GM10847 (cell line): Measurements from ENCODE around the gene CACNB1.

Experiments
- POLR2A ChIP-seq: IDR thresholded peaks from 2 replicates; pipeline ENCODE4 v1.6.1; 2011; ENCODE audit not compliant: insufficient read length; ENCODE audit errors: extremely low read depth

The CACNB1 gene

DNA sequence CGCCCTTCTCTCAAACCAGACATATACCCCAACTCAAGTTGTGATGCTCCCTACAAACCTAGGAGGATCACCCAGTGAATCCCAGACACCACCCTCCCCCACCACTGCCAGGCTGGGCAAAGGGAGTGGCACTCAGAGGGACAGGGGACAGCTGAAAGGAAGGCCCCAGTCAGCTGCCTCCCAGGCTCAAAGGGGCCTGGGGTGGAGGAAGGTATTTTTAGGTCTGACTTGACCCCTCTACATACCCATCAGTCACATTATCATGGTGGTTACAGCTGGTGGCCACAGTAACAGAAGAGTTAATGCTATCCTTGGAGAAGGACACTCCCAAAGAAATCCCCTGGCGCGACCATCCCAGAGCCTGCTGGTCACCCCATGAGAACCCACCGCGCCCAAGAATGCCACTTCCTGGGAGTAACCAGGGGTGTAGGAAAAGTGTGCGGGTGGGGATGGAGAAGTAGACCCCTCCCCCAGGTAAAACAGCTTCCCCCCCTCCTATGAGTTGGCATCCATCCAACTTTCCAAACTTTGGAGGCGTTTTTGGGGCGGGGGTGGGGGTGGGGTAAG, 1.1 kb downstream of the CACNB1 start:
- TF ChIP-seq POLR2A: no peak

DNA sequence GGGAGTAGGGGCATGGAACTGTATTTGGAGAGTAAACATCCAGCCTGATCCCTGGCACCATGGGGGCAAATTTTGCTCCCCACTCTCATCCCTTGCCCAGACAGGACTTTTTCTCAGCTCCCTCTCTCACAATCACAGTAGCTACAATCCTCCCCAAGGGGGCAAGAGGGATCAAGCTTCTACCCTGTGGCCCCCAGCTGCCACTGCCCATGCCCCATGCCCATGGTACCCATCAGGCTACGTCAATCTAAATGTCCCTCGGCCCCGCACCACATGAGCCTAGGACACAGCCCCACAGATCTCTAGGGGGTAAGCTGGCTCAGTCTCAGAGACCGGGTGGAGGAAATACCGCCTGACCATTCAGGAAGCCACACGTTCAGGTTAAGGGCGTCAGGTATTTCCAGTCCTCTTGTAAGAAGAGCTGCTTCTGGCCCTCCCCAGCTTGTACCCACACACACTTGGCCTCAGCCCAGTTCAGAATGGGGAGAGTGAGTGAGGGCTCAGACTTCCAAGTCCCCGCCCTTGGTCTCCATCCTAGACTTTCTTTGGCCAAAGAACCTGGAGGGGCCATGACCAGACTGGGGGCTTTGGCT, 1.8 kb downstream of the CACNB1 start:
- TF ChIP-seq POLR2A: no peak

DNA sequence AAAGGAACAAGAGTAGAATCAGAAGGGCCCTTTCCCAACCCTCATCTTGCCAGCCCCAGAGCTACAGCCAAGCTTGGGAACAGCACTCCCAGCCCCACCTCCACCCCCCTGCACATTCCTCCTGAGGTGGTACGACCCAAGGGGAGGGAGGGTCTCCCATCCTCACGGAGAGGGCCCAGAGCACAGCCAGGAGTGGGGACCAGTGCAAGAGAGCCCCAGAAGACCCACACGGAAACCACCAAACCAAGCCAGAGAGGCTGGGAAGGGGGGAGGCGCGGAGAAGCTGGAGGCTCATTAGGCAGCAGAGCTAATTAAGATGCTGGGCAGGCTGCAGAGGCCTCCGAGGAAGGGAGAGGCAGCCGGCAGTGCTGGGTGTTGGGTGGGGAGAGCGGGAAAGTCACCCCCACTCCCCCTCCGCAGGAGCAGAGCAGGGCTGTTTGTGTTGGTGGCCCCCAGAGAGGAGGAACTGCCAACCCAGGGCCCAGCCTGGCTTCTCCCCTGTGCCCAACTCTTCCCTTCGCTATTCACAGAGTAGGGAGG, 2.4 kb downstream of the CACNB1 start:
- no peak for TF ChIP-seq POLR2A

DNA sequence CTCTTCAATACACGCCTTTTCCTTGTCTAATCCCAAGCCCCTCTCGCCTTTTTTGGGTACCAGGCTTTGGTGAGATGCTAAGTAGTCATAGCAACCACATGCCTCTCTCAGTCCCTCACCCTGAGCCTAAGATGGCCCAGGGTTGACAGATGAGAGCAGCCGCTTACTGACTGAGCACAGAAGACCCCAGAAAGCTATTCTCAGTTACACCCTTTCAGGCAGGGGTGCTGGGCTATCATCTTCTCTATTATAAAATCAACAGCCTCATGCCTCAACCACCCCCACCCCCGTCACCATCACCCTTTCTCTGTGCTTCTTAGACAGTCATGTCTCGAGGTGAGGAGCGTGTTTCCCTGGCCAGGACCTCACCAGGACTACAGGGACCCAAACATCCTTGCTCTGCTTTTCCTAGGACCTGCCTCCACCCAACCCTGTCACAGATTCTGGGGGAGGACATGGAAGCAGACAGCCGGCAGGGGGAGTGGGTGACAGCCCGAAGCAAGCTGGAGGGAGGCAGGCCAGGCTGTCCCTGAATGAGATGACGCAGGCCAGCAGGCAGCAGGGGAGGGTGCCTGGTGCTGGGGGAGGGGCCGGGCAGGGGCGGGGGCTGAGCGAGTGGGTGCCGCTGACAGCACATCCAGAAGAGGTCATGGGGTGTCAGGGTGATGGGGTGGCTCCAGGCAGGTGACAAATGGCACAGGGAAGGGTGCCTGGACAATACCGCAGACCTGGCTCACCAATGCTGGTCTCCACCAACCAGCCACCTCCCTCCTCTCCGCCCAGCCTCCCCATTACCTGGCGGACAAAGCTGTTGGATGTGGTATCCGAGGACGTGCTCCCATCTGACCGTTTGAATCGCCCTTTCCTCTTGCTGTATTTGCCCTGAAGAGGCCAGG, 3.1 kb downstream of the CACNB1 start:
- no peak for TF ChIP-seq POLR2A

DNA sequence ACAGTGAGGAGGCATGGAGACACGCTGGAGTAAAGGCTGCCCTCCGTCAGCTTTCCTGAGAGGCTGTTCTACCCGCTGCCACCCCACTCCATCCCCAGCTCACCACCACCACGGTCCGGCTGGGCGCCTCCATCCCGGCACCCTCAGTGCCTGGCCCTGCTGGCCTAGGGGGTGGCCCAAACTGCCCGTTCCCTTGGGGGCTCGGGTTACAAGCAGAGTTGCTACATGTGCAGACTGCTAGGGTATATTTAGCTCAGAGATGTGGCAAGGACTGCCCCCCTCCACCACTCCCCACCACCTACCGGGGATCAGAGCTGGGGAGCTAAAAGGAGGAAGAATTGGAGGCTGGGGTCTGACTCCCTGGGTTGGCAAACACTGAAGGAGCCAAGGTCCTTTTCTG, 4.1 kb downstream of the CACNB1 start:
- no peak for TF ChIP-seq POLR2A

DNA sequence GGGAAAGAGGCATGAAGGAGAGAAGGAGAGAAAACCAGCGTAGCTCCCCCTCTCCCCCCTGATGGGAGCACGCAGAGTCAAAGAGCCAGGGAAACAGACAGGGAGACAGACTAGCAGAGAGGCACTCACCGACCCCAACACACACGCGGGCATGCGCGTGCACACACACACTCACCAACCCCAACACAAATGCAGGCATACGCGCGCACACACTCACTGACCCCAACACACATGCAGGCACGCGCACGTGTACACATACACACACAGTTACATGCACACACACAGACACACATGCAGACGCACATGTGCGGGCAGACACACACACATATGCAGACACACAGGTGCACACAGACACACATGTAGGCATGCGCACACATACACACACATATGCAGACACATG, 4.6 kb downstream of the CACNB1 start:
- TF ChIP-seq POLR2A: no peak

DNA sequence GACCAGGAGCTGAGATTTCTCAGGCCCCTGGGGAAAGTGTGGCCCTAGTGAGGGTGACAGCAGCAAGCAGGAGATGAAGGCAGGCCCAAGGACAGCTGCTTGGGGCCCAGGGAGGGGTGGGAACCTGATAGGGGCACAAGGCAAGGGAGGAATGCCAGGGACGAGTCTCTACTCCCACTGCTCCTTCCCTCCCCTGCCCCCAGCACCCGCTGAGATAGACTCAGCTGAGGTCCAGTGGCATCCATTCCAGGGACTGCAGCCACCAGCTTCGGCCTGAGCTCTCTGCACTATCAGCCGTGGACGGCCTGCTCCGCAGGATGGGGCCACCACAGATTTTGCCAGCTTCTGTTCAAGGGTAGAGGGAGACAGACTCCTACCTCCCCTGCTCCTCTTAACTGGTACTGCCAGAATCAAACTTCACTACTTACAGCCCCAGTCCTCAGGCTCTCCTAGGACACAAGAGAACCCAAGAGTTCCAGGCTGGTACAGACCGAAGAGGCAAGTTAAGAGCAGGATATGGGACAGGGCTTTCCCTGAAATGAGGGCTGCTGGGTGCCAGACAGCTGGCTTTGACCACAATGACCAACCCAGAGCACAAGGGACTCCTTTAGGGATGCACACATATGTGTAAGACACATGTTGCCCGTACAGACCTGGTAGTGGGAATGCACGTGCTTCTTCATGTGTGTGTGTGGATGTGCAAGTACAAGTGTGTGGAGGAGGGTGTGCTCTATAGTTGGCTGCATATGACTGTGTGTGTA, 5.5 kb downstream of the CACNB1 start:
- TF ChIP-seq POLR2A: no peak

GRCh38 chr17:39187152-39187830, 10.2 kb downstream of the CACNB1 start:
- TF ChIP-seq POLR2A: no peak

DNA sequence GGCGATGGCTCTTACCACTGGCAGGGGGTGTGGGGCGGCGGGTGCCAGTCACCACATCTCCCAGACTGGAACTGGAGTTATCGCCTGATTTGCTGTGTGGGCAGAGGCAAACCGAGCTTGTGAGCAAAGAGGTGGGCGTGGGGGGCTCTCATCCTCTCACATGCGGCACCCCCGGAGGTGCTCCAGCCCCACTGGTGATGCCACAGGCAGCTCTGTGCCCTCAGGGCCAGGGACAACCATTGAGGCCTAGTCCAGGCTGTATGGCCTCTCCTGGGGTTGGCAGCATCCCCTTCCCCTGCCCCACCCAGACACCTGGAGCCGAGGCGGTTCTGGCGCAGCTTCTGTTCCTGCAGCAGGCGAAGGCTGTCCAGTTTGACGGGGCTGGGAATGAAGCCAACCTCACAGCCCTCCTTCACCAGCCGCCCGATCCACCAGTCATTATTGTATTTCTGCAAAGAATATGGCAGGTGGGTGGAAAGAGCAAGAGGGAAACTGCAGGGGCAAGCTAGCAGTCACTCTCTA, 10.9 kb downstream of the CACNB1 start:
- TF ChIP-seq POLR2A: no peak

GRCh38 chr17:39183720-39184119, 13.7 kb downstream of the CACNB1 start:
- TF ChIP-seq POLR2A: no peak

DNA sequence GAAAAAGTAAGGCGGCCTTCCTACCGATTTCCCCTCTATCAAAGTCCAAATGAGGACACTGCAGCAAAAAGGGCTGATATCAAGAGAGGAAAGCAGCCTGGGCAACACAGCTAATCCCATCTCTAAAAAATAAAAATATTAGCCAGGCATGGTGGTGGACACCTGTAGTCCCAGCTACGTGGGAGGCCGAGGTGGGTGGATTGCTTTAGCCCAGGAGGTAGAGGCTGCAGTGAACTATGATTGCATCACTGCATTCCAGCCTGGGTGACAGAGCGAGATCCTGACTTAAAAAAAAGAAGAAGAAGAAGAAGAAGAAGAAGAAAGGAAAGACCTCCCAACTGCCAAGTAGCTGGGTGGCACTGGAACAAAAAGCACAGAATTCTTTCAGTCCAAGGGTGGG, 14.4 kb downstream of the CACNB1 start:
- no peak for TF ChIP-seq POLR2A

DNA sequence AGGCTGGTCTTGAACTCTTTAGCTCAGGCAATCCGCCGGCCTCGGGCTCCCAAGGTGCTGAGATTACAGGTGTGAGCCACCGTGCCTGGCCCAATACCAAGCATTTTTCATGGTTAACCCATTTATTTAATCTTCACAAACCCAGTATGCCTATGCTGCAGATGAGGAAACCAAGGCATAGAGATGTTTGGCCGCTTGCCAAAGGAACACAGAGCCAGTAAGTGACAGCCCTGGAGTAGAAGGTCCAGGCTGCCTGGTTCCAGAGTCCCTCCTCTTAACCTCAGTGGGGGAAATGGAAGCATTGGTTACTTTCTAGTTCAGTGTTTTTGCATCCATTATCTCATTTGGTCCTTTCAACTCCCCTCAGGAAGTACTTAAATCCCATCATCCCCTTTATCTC, 16.2 kb downstream of the CACNB1 start:
- no peak for TF ChIP-seq POLR2A

- no peak for TF ChIP-seq POLR2A
These were observed 18.9 kb downstream of the CACNB1 start for GRCh38 chr17:39178536-39178935.

- TF ChIP-seq POLR2A: no peak
These were observed 20.2 kb downstream of the CACNB1 start for GRCh38 chr17:39177256-39177655.

GRCh38 chr17:39175695-39176093, 21.8 kb downstream of the CACNB1 start:
- no peak for TF ChIP-seq POLR2A
